Activated CD8-positive, alpha-beta T cell treated with anti-CD3 and anti-CD28 coated beads for 36 hours (primary cell): Measurements from ENCODE around the gene ZNF497. TPM values are rescaled to one million over a fixed set of nuclear protein-coding genes. Genes with fewer than 3 reads are reported as not detected.
A peak's percentile ranks its signal among the peaks of the same experiment; 100 is the strongest.

ENCODE experiments used
- ATAC-seq: fragments of 200-7000 bp; cut with Tn5 transposase; one replicate; pipeline ENCODE4 v1.10.0; 2021; ENCODE audit warnings: mild to moderate bottlenecking, moderate library complexity
- CTCF ChIA-PET: fragments of 350-600 bp; sonication (Branson Sonifier 250); formaldehyde crosslinking; loops from one replicate; lab custom pipeline; 2021; ENCODE audit warnings: antibody characterized with exemption; lab: Charles Lee
- POLR2A ChIA-PET: fragments of 350-600 bp; sonication (Branson Sonifier 250); formaldehyde crosslinking; loops from one replicate; lab custom pipeline; 2021; ENCODE audit warnings: antibody characterized with exemption; lab: Charles Lee
- DNase-seq: peaks from one replicate; pipeline ENCODE4 v3.0.0-alpha.2; 2020
- H3K27ac Mint-ChIP-seq: one replicate; pipeline ENCODE4 v1.8.0; 2021; ENCODE audit warnings: mild to moderate bottlenecking, mixed read lengths
- H3K27me3 Mint-ChIP-seq: one replicate; pipeline ENCODE4 v1.8.0; 2021; ENCODE audit warnings: mixed read lengths
- H3K36me3 Mint-ChIP-seq: one replicate; pipeline ENCODE4 v1.8.0; 2021; ENCODE audit warnings: low read depth, mixed read lengths
- H3K4me1 Mint-ChIP-seq: one replicate; pipeline ENCODE4 v1.8.0; 2021; ENCODE audit warnings: low read depth, mixed read lengths
- H3K4me3 Mint-ChIP-seq: one replicate; pipeline ENCODE4 v1.8.0; 2021; ENCODE audit warnings: mild to moderate bottlenecking, moderate library complexity, mixed read lengths
- H3K9me3 Mint-ChIP-seq: one replicate; pipeline ENCODE4 v1.8.0; 2021; ENCODE audit warnings: mixed read lengths
- intact Hi-C: fragments of 100-400 bp; cut with micrococcal nuclease; formaldehyde crosslinking; loops from one replicate; pipeline ENCODE4 v1.10.0; 2022
- total RNA-seq, 2 experiments: library from RNA; stranded (reverse); gene quantifications; one replicate each; pipeline ENCODE4 v1.2.3, GENCODE V29; 2021
- TF ChIP-seq, protein P1 (sequence below): fragments of 200-600 bp; IDR thresholded peaks from one replicate; pipeline ENCODE4 v1.8.0; 2022; ENCODE audit warnings: antibody characterized with exemption, mild to moderate bottlenecking

The ZNF497 gene
- total RNA-seq, 2 experiments from 2014 or later = 1.3 to 1.6 TPM

DNA sequence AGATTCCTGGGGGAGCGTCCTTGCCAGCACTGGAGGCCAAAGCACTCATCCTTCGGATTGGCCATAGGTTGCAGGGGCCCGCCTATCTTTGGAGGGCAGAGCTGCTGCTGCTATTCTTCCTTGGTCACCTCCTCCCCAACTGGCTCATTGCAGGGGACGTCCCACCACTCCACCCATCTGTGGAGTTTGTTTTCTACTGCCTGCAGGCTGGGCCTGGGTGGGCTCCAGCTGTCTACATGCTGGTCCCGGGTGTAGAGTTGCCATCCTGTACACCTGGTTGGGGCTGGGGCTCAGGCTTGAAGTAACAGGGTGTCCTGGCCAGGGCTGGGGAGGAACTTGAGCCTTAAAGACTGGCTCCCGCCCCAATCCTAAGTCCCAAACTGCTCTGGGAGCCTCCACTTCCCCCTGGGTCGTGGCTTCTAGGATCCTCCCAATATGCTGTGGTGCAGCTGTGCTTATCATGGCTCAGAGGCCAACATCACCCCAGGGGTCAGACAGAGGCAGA is 35.0 kb upstream of the ZNF497 start:
- Mint-ChIP-seq H3K9me3 (no peaks in the 10 kb centered on the region), H3K4me3 (no peak overlapping the region), H3K27ac (no peak overlapping the region), H3K27me3 (no peaks in the 10 kb centered on the region), H3K4me1 (peaks cover 16% of the 10 kb centered on the region), H3K36me3 (peaks cover 26% of the 10 kb centered on the region)
- ChIA-PET CTCF (no interaction called here), POLR2A (interaction anchor here (0.9 to 7.2 kb wide), 4 partner anchors 10 to 33 kb away, joined by 3 to 45 read pairs (median 4); partner anchors contain the start of genes RPS5 and ZNF837)
- TF ChIP-seq, protein P1, sequence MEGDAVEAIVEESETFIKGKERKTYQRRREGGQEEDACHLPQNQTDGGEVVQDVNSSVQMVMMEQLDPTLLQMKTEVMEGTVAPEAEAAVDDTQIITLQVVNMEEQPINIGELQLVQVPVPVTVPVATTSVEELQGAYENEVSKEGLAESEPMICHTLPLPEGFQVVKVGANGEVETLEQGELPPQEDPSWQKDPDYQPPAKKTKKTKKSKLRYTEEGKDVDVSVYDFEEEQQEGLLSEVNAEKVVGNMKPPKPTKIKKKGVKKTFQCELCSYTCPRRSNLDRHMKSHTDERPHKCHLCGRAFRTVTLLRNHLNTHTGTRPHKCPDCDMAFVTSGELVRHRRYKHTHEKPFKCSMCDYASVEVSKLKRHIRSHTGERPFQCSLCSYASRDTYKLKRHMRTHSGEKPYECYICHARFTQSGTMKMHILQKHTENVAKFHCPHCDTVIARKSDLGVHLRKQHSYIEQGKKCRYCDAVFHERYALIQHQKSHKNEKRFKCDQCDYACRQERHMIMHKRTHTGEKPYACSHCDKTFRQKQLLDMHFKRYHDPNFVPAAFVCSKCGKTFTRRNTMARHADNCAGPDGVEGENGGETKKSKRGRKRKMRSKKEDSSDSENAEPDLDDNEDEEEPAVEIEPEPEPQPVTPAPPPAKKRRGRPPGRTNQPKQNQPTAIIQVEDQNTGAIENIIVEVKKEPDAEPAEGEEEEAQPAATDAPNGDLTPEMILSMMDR = no peak
- ATAC-seq (no peak), DNase-seq (no peak)
- intact Hi-C loops = no loop called here

DNA sequence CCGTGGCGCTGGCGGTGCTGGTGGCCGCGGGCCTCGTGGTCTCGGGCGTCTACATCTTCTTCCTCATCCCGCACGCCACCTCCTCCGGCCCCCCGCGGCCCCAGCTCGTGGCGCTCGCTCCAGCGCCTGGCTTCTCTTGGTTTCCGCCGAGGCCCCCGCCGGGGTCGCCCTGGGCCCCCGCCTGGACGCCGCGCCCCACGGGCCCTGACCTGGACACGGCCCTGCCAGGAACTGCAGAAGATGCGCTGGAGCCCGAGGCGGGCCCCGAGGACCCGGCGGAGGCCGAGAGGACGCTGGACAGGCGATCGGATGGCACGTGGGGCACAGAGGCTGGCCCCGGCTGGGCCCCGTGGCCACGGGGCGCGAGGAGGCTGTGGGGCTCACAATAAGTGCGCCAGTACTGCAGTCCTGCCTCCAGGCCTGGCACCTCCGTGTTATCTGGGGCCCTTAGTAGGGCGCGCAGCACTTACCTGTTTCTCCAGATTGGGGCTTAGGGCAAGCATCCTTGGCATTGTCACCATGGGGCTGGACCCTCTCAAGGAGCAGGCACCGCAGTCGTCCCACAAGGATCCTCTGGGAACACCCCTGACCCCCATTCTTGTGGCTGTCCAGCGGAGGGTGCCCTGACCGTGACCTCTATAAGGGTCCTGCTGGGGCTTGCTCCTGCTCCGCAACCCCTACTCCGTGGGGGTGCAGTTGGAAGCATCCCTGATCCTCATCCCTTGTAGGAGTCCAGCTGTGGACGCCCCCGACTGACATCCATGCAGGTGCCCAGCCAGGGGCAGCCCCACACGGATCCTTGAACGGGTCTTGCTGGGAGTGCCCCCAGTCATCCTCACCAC is 34.4 kb upstream of the ZNF497 start:
- ChIA-PET POLR2A (interaction anchor here (0.6 to 7.2 kb wide), 7 partner anchors 9 to 47 kb away, joined by 3 to 45 read pairs (median 4); partner anchors contain the start of genes RPS5, ZNF497 and ZNF837), CTCF (no interaction called here)
- DNase-seq (no peak), ATAC-seq (no peak)
- H3K4me3 Mint-ChIP-seq = no peak overlapping the region
- H3K27ac Mint-ChIP-seq = no peak overlapping the region
- no peaks in the 10 kb centered on the region for H3K27me3 Mint-ChIP-seq
- intact Hi-C loops = no loop called here
- peaks cover 18% of the 10 kb centered on the region for H3K4me1 Mint-ChIP-seq
- no peaks in the 10 kb centered on the region for H3K9me3 Mint-ChIP-seq
- TF ChIP-seq, protein P1 = no peak
- peaks cover 31% of the 10 kb centered on the region for H3K36me3 Mint-ChIP-seq

DNA sequence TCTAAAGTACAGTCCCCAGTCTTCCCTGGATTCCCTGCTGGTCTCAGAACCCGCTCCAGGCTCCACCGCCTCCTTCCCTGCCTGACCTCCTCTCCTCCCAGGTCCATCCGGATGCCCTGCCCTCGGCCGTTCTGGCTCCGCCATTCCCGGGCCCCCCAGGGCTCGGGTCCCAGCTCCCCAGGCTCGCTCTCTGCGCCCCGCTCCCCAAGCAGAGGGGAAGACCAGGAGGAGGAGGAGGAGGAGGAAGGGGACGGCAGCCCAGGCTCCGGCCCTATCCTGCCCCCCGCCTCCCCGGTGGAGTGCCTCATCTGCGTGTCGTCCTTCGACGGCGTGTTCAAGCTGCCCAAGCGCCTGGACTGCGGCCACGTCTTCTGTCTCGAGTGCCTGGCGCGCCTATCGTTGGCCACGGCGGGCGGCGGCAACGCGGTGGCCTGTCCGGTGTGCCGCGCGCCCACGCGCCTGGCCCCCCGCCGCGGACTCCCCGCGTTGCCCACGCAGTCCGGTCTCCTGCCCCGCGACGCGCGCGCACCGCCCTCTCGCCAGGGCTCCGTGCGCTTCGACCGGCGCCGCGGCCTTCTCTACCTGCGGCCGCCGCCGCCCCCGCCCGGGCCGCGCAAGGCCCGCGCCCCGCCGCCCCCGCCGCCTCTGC is 33.6 kb upstream of the ZNF497 start:
- Mint-ChIP-seq H3K9me3 (no peaks in the 10 kb centered on the region), H3K27ac (no peak overlapping the region), H3K4me1 (peaks cover 19% of the 10 kb centered on the region), H3K36me3 (peaks cover 35% of the 10 kb centered on the region), H3K27me3 (no peaks in the 10 kb centered on the region), H3K4me3 (no peak overlapping the region)
- TF ChIP-seq, protein P1 = no peak
- CTCF ChIA-PET = no interaction called here
- POLR2A ChIA-PET = interaction anchor here (0.6 to 7.2 kb wide), 4 partner anchors 9 to 48 kb away, joined by 3 to 45 read pairs (median 4); partner anchors contain the start of genes RPS5 and ZNF497
- ATAC-seq (no peak), DNase-seq (no peak)
- intact Hi-C loops = no loop called here

DNA sequence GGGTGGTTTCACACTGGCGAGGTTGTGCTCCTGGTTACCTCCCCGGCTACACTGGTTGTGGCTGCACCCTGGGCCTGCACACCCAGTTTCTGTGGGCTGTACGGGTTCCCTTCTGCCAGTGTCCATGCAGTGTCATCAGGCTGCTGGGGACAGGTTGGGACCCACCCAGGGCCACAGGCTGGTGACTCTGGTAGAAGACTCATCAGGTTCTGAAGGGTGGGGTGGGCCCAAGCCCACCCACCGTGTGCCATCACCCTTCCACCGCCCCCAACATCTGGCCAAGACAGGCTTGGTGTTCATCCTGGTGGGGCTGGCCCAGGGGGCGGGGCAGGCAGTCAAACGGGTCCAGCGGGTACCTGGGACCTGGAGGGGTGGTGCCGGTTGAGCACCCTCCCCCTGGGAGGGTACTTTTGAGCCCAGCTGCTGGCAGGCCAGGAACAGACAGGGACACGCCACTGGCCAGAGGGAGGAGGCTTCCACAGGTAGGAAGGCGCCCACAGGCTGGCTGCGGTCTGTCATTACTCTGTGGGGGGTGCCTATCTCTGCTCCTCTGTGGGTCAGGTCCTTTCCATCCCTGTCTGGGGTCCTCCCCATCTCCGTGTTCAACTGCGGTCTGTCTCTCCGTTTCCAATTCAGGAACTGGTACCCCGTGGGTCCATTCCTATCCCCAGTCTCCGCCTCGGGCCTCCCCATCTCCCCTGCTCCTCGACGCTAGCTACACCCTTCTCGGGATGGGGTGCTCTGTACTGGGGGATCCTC is 32.8 kb upstream of the ZNF497 start, which contains the start of gene RNF225:
Gene RNF225, plus strand, starts transcription at position 437 of the 759 bp plus-strand sequence. CDS start 434 bp downstream, outside the sequence.
- CTCF ChIA-PET = no interaction called here
- no peak for DNase-seq
- Mint-ChIP-seq H3K27ac (no peak within 1 kb of the TSS), H3K4me1 (peaks cover 19% of the 10 kb centered on the region), H3K4me3 (no peak within 1 kb of the TSS), H3K9me3 (no peaks in the 10 kb centered on the region), H3K36me3 (peaks cover 42% of the 10 kb centered on the region), H3K27me3 (no peaks in the 10 kb centered on the region)
- TF ChIP-seq, protein P1 = no peak
- ATAC-seq = peak; percentile 40
- intact Hi-C loops = no loop called here
- POLR2A ChIA-PET = interaction anchor here (1.0 to 7.2 kb wide), 4 partner anchors 8 to 33 kb away, joined by 4 to 45 read pairs (median 4); partner anchors contain the start of genes RPS5 and ZNF497
